H1 (cell line): Measurements from ENCODE around the gene CCNY. TPM values are rescaled to one million over a fixed set of nuclear protein-coding genes. Genes with fewer than 3 reads are reported as not detected.

ENCODE experiments used
- BRCA1 ChIP-seq: IDR thresholded peaks from 2 replicates; pipeline ENCODE4 v1.6.1; 2012; ENCODE audit warnings: low read depth, low read length, improper control_type of control experiment
- CEBPB ChIP-seq: IDR thresholded peaks from 2 replicates; pipeline ENCODE4 v1.6.1; 2012; ENCODE audit warnings: low read depth, low read length
- CHD1 ChIP-seq: IDR thresholded peaks from 2 replicates; pipeline ENCODE4 v1.6.1; 2012; ENCODE audit warnings: low read depth, low read length, improper control_type of control experiment
- SAP30 ChIP-seq: fragments of 300-600 bp; sonication (generic); IDR thresholded peaks from 2 replicates; pipeline ENCODE4 v1.7.1; 2012; ENCODE audit warnings: low read length, moderate library complexity, mild to moderate bottlenecking, inconsistent platforms; ENCODE audit not compliant: insufficient read depth, insufficient replicate concordance
- SIN3A ChIP-seq, 2 experiments: IDR thresholded peaks in 1 of 2; conservative IDR thresholded peaks in 1 of 2; 2 replicates each; pipeline ENCODE4 v1.6.1; 2011 to 2012; ENCODE audit warnings: low read length in 2 of 2, improper control_type of control experiment in 1 of 2, low read depth in 1 of 2, mild to moderate bottlenecking in 1 of 2
- polyA plus RNA-seq, 7 experiments: library from polyadenylated mRNA; depleted of rRNA in 3 of 7; stranded (reverse) in 5 of 7; unstranded in 2 of 7; fragments of >200 nt in 5 of 7; fragments of 200-250 nt in 2 of 7; gene quantifications; 1 replicate in 5 of 7; 2 replicates in 1 of 7; 4 replicates in 1 of 7; pipeline versions ENCODE4 v1.2.1 to v1.2.3, GENCODE V29; 2011 to 2013; ENCODE audit warnings: missing spikeins in 2 of 7, mixed read lengths in 2 of 7
- total RNA-seq: library from RNA; stranded (reverse); fragmentation: NEBNext Ultra II Directional; extraction: Animal tissue kit (Norgen Biotek cat#: 25700); gene quantifications from 2 replicates; pipeline ENCODE4 v1.2.1, GENCODE V29; 2021

Gene CCNY
- total and polyA plus RNA-seq, 2 of the 8 experiments (the other 6 are each of a cell fraction or from before 2014, with no cell fraction given) = 25.3 to 68.2 TPM

- TF ChIP-seq SAP30 = no peak
- TF ChIP-seq BRCA1 = no peak
- no peak for TF ChIP-seq CEBPB
- TF ChIP-seq CHD1 = no peak
- TF ChIP-seq SIN3A (conservative IDR thresholded peaks at IDR 0.05 in 1 of 2, IDR thresholded peaks at IDR 0.05 in 1 of 2; ENCODE audit: low read depth in 1 of 2, low read length in 2 of 2) = no peak
These were observed 122.5 kb downstream of the CCNY start (continued) for GRCh38 chr10:35458500-35459448.
